ENCODE results near the gene PRPF4.
"Not testable (repeated sequence)": the region's sequence is repeated elsewhere in the genome, so short reads cannot be mapped to it uniquely, and the experiment has no call there.

PRPF4 gene

DNA sequence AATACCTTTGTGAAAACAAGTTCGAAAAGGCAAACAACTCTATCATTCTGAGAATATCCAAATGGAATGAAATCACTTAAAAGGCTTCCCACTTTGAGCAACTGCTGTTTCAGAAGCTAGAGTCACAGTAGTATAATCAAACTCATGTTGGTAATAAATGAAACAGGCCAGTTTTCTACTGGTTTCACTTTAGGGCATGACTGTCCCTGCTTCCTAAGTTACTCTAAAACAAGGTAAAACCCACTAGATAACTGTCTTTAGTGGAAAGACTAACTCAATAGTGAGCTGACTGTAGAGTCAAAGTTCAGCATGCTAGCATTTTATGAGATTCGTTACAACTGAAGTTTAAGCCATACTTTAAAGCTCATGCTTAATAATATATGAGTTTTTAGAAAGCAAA lies 6.1 kb upstream of the PRPF4 start:
- DNase-seq = peak; percentile 34

DNA sequence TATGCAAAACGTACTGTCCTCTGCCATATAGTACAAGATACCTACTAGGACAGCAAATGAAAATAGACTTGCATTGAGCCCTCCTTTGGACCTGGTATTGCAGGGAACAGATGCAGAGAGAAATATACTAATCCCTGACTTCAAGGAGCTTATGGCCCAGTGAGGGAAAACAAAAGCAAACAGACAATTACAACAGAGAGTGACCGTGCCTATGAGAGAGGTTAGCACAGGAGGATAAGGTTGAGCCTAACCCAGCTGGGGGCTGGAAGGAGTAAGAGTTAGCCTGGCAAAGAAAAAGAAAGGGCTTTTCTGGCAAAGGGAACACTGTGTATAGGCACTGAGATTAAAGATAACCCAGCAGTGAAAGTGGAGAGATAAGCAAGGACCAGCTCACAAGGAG lies 5.6 kb upstream of the PRPF4 start:
- no peak for DNase-seq

DNA sequence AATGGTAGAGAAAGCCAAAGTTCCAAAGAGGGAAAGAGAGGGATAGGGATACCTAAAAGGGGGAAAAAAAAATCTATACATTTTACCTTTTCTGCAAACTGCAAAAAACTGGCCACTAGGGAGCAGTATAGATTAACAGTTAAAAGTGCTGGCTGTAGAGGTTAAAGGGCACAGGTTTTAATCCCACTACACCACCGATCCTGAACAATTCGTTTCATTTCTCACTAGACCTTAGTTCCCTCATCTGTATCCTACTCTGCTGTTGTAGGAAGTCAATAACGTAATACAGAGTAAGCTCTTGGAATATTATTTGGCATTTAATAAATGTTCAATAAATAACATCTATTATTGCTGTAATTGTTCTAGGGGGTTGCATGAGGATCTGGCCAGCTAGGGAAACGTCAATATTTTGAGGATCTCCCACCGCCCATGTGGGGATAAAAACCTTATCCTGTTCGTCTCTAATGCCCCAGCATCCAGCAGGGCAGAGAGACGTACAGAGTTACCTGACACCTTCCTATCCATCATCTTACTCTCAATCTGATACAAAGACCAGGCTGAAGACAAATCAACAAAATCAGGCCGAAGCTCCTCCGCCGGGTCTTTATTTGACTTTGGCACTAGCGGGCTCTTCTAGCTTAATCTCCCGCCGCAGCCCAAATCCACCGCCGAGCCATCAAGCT lies 843 bp upstream of the PRPF4 start:
- DNase-seq = peak; percentile 77

DNA sequence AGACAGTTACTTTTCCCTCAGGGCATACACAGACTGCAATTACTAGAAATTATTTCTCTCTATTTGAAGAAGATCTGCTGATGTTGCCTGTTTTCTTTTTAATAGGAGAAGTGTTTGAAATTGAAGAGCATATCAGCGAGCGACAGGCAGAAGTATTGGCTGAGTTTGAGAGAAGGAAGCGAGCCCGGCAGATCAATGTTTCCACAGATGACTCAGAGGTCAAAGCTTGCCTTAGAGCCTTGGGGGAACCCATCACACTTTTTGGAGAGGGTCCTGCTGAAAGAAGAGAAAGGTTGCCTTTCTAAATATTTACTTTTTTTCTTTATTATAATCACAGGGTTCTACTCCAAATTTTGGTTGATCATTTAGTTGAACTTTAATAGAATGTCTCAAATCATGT lies 3.4 kb downstream of the PRPF4 start:
- no peak for DNase-seq

DNA sequence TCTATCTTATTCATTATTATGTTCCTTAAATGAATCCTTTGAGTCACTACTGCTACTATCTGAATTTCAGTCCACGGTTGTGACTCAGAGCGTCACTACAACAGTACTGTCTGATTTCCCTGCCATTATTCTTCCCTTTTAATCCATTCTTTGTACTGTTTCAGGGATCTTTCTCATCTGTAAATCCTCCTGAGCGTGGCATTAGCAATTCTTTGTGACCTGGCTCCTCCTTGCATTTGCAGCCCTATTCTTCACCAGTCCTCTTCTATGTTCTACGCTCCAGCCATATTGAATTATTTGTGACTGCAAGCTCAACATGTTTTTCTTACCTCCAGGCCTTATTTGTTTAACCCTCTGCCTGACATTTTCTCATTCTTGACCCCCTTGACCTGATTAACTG lies 5.9 kb downstream of the PRPF4 start:
- no peak for DNase-seq

DNA sequence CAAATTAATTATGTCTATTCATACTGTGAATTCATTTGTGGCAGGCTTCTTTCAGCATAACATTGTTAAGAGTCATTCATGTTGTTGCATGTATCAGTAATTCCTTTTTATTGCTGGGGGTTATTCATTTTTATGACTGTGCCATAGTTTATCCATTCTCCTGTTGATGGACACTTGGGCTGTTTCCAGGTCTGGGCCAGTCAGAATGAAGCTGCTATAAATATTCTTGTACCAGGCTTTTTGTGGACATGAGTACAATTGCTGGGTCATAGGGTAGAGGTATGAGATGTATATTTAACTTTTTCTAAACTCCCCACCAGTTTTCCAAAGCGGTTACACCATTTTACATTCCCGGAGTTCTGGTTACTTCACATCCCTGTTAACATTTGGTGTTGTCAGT lies 13.6 kb downstream of the PRPF4 start:
- no peak for DNase-seq

DNA sequence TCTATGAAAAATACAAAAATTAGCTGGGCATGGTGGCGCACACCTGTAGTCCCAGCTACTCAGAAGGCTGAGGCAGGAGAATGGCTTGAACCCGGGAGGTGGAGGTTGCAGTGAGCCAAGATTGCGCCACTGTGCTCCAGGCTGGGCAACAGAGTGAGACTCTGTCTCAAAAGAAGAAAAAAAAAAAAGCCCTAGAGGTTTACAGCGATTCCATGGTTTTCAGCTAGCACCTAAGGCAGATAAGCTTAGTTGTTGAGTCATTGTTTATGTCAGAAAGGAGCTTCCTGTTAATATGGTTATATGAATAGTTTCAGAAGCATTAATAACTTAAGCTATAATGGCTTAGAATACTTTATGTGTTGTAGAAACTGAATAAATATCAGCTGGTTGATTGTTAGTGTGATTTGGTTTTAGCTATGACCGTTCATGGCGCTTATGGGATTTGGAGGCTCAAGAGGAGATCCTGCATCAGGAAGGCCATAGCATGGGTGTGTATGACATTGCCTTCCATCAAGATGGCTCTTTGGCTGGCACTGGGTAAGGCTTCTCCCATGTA lies 14.7 kb downstream of the PRPF4 start:
- no peak for DNase-seq

DNA sequence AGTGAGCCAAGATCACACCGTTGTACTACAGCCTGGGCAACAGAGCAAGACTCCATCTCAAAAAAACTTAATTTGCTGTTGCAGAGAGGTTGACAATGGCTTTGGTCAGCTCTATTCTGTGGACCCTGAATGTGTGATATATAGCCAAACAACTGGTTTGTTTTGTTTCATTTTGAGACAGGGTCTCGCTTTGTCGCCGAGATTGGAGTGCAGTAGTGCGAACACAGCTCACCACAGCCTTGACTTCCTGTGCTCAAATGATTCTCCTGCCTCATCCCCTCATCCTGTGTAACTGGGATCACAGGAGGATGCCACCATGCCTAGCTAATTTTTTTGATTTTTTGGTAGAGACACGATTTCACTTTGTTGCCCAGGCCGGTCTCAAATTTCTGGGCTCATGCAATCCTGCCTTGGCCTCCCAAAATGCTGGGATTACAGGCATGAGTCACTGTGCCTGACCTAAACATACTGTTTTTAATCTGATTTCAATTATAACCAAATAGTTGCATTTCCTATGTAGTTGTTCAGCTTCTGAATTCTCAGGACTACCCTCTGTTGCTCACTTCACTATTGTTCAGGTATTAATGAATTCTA lies 17.9 kb downstream of the PRPF4 start:
- DNase-seq = peak; percentile 33

DNA sequence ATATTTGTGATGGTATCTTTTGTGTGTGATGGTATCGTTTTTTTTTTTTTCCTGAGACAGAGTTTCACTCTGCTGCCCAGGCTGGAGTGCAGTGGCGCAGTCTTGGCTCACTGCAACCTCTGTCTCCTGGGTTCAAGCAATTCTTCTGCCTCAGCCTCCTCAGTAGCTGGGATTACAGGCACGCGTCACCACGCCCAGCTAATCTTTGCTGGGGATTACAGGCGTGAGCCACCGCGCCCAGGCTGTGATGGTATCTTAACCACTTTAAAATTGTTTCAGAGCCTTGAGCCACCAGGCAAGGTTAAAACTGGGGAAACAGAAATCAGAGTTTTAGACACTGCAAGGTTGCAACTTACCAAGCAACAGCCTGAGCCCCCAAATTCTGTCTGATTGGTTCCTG lies 20.8 kb downstream of the PRPF4 start:
- not testable (repeated sequence) for DNase-seq

DNA sequence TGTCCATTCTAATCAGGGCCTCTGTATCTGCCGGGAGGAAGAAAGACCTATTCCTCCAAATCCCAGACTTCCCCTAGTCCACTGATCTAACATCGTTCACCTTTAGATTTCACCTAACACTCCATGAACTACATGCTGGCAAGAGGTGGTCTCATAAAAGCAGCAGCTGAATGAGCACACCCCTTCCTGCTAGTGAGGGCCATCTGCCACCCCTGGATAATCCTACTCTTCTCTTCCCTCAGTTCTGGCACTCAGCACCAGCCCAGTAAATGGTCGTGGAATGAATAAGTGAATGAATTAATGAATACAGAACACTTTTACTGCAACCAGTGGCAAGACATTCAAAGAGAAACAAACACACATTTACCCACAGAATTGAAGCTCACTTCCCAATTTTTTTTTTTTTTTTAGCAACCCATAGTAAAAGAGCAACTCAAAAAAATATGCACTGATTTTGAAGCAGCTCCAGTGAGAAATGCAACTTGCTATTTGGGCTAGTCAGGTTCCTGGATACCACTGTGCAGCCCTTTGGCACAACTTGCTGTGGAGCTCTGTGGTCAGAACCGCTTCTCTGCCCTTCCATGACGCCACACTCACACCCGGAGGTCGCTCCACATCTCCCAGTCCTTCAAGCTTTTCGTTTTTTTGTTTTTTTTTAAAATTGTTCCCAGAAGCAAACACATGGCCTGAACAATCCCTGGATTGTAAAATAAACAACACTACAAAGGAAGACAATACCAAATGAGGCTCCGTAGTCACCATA lies 21.5 kb downstream of the PRPF4 start:
- DNase-seq = no peak

DNA sequence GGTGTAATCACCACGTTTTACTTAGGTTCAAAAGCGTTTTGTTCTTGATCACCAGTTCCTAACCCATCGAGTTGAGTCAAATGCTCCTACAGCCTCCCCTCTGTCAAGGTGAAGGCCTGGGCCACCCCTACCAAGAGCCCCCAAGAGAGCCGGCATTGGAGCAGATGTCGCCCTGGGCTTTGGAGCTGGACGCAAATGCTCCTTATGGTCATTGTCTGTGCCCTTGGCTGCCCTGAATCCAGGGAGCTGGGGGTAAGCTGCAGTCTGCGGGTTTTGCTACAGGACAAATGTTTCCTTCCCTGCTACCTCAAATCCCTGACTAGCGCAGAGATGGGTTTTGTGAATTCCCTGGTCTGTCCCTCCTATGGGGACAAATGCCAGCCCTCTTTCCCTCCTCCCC lies 22.9 kb downstream of the PRPF4 start:
- DNase-seq = no peak

DNA sequence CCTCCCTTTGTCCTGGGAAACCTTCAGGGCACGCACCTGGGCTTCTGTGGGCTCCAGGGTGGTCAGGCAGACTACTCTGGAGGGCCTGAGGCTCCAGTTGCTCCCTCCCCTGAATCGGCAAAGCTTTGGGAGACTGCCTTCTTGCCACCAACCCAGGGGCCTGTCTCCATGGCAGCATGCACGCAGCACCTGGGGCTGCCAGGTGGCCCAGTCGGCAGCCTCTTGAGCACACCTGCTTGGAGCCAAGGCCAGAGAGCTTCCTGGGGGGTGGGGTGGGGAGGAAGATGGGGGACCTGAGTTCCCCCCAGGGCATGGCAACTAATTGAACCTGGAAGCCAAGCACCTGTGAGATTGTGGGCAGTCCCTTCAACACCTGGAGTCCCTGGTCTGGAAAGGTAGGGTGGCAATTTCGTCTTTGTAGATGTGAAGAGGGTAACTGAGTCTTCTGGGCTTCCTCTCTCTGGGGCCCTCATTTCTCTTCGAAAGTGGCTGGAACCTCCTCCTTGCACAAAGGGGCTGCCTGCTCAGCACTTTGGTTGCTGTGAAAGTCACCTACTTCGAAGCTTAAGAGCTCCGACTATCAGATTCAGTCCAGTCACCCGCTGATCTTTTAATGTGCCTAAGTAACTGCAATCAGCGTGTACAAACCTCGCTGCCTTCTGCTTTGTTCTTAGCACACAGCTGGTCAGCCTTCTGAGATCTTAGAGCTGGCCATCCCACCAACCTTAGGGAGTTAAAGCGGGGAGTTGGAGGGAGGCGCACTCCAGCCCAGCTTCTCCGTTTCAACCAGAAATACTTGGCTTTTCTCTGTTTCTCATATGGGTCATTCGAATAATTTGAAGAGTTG lies 23.7 kb downstream of the PRPF4 start:
- DNase-seq = no peak

DNA sequence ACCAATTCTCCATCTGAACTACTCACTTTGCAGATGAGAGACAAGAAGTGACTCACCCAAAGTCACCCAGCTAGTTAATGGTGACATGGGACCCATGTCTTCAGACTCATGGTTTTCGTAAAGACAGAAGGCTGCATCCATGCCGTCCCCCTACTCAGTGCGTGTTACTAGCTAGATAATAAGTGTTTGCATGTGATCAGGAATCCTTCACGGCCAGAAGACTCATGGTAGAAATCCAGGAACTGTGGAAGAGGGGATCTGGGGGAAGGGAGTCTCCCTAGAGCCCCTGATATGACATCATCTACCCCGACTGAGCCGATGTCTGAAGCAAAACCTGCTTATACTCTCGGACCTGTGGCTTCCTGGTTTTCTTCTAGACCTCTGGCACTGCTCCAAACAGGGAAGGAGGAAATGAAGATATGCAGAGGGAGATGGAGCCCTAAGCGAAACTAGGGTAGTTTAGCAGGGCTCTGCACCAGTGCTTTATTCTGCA lies 24.4 kb downstream of the PRPF4 start:
- DNase-seq = no peak

DNA sequence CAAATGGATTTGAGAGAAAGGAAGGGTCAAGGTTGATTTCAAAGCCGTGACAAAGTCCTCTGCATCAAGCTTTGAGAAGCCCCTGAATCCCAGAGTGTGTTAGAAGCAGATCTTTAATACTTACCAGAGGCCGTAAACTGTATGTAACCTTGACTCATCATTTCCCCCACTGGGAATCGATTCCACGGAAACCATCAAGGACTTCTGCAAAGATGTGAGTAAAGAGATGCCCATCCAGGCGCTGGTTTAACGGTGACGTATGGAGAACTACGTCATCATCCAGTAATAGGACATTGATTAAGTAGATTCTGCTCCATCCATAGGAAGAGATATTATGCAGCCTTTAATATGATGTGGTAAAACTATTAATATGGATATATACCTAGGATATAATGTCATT lies 26.1 kb downstream of the PRPF4 start:
- no peak for DNase-seq

DNA sequence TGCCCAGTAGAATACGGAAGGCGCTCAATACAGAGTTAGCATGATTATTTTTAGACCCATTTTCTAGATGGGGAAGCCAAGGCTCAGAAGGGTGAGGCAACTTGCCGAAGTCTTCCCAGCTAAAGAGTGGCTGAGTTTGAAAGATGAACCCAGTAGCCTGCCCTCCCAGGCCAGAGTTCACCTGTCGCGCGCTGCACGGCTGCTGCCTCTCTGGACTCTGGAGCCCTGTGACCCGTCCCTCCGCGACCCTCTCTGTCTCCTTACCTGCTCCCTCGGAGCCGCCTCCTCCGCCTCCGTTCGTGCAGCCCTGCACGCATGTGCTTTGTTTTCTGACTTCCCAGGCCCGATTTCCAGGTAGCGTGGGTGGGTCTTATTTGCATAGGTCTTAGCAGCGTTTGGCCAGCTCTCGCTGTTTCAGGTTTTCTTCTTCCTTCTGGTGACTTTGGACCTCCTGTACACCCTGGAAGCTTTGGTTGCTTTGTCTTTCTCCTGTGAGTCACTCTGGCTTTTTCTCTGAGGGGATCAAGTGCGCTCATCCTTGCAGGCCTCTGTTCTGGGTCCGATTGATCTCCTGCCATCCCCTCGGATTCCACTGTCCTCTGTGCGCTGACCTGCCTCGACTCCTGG lies 27.4 kb downstream of the PRPF4 start, which contains the start of gene RNF183:
TSS of gene RNF183 (minus strand) at position 585 of the 627 bp plus-strand sequence. CDS start 5,192 bp downstream, outside the sequence.
- DNase-seq = no peak

DNA sequence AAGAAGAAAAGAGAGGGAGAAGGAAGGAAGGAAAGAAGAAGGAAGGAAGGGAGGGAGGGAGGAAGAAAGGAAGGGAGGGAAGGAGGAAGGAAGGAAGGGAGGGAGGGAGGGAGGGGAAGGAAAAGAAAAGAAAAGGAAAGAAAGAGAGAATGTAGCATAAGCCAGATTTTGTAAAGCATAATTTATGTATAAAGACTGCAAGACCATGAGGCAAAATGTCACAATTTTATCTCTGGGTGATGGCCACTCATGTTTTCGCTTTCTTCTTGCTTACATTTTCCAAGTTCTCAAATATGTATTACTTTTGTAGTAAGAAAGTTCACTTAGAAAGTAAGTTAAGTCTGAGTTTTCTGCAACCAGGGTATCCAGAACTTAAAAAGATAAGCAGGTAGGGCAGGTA lies 31.1 kb downstream of the PRPF4 start:
- no peak for DNase-seq

DNA sequence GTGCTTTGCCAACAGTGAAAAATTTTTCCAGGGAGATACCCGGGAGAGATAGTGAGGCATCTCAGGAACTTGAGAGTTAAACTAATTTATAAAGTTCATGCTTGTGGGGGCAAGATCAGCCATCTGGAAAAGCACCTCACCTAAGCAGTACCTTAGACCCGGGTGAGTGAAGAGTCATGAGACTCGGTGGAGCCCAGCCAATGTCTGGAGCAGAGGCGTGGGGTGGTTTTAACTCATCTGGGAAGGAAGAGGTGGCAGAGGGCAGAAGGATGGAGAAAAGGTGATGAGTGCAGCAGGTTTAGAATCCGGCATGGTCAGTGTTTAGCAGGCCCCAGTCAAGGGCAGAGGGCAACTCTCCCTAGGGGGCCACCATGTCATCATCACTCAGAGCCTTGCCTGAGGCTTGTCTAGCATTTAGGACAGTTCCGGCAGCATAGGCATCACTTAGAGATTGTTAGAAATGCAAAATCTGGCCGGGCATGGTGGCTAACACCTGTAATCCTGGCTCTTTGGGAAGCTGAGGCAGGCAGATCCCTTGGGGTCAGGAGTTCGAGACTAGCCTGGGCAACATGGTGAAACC lies 32.0 kb downstream of the PRPF4 start:
- DNase-seq = no peak

DNA sequence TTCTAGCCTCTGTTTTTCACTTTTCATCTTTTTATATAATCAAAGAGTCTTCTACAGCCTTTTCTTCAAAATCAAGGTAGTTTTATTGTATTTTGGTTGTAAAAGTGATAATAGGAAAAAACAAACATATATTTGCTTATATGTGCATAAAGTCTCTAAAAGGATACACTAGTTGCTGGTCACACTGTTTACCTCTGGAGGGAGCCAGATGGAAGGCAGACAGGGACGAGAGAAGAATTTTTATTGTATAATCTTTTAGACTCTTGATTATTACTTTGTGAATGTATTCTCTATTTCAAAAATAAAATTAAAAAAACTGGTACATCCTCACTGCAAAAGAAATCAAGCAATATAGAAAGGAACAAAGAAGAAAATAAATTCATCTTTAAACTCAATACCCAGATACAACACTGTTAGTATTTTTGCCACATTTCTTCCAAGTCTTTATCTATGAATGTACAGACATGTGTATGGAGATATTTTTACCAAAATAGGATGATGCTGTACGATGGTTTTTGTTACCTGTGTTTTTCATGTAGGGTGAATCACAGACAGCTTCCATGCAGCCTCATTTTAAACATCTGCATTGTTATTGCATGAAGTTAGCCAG lies 33.9 kb downstream of the PRPF4 start:
- DNase-seq = peak; percentile 54

DNA sequence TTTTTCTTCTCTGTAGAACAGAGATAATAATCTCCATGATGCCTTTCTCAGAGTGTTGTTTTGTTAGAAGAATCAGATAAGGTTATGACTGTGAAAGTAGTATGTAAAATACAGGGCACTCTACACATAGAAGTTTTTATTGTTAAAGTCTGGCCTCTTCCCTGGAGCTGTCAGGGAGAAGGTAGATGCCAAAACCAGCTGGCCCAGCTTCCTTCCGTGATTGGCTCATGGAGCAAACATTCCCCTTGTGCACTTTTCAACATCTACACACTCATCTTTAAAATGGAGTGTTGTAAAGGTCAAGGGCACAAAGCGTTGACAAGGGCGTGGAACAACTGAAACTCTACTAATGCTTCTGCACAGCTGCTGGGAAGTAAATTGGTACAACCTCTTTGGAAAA lies 35.1 kb downstream of the PRPF4 start:
- no peak for DNase-seq

DNA sequence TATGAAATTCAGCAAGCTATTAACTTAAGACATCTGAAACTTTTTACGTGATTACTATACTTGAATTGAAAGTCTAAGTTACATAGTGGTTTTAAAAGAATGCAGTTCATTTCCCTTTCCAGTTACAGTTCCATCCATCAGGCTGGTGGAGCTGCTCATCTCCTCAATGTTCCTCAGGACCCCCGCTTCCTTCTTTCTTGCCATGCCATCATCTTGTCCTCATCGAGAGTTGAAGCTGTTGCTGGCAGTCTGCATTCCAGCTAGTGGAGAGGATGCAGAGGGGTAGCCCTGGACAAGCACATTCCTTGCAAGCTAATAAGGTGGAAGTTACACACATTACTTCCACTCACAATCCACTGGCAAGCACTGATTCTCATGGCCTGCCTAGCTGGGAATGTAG lies 36.5 kb downstream of the PRPF4 start:
- DNase-seq = no peak

DNA sequence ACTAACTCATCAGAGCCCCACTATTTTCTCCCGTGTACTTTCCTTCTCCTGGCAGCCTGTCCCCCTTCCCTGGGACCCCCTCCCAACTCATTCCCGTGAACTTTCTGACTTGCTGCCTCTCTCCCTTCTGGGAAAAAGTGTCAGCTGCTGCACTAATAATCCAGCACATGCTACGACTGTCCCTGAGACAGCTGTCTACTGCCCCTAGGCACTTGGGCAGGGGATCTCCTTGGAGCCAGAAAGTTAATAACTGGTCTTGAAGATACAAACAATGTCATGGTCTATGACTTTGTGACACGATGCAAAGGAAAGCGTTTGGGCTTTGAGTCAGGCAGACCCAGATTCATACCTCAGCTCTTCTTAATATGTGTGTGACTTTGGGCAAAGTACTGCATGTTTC lies 37.8 kb downstream of the PRPF4 start:
- no peak for DNase-seq

Data from activated CD4-positive, alpha-beta T cell treated with anti-CD3 and anti-CD28 coated beads, Interleukin-10, Interleukin-2, amounts not matched to agents 100 ng/mL and 50 ng/mL, durations not matched to agents 16 hours and 8 hours (primary cell).